ENCODE data around the gene JAK3.

The JAK3 gene

DNA sequence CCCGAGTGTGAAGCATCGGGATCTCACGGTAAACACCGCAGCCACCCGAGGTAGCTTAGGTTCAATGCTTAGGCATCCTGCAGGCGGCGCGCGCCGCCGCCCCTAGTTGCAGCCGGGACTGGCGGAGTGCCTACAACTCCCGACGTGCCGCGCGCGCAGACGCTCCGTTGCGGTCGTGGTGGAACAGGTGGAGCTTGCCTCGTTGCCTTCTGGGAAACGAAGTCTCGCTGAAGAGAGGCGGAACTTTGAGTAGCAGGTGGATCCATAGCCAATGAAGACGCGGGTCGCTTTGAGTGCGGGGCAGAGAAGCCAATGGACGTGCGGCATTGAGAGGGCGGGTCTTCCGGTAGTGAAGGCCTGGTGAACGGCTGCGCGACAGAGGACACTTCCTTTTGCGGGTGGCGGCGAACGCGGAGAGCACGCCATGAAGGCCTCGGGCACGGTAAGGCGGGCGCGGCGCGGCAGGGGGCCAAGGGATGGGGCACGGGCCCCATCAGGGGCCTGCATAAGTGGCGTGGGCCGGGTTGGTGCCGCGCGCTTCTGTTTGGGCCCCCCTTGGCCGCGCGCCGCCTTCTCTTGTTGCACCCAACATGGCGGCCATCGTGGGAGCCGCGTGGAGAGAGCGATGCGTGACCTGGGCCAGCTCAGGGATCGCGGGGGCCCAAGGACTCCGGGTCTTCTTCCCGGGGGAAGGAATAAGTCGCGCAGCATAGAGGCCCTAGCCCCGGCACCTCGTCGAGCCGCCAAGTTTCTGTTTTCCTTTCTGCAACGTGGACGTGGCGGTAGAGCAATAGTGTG is 11.9 kb upstream of the JAK3 start, which contains the start of gene RPL18A:
RPL18A (plus strand) TSS at position 378 of the 798 bp plus-strand sequence; CDS start at position 425, 47 bp downstream.
- H3K36me3 ChIP-seq (ENCODE audit: insufficient read depth): peaks cover 11% of the 10 kb centered on the region; the same call in 1 of the 2 replicates
- H3K9ac ChIP-seq: peak within 1 kb of the TSS; percentile 94
- peak within 1 kb of the TSS; percentile 50 for H3K27ac ChIP-seq

GRCh38 chr19:17855280-17856152 is 7.7 kb upstream of the JAK3 start:
- Histone ChIP-seq H3K79me2 (ENCODE audit: insufficient read depth, low read depth) (peaks cover 8% of the 10 kb centered on the region), H3K27ac (no peak overlapping the region), H2AFZ (ENCODE audit: low read depth) (peak overlapping the region; percentile 31; the same call in 1 of the 2 replicates), H3K27me3 (ENCODE audit: insufficient read depth, low read depth) (no peaks in the 10 kb centered on the region; the same call in 1 of the 2 replicates), H3K4me2 (peak overlapping the region; percentile 6; the same call in 1 of the 2 replicates), H3K9ac (no peak overlapping the region), H3K4me3 (IDR thresholded peaks at IDR 0.05; ENCODE audit: insufficient read depth, low read depth, low read length) (no peak overlapping the region), H3K4me1 (ENCODE audit: low read depth, poor library complexity, severe bottlenecking) (peaks cover 9% of the 10 kb centered on the region), H4K20me1 (ENCODE audit: insufficient read depth) (no peaks in the 10 kb centered on the region), H3K36me3 (ENCODE audit: insufficient read depth) (no peaks in the 10 kb centered on the region)
- TF ChIP-seq, protein P1, sequence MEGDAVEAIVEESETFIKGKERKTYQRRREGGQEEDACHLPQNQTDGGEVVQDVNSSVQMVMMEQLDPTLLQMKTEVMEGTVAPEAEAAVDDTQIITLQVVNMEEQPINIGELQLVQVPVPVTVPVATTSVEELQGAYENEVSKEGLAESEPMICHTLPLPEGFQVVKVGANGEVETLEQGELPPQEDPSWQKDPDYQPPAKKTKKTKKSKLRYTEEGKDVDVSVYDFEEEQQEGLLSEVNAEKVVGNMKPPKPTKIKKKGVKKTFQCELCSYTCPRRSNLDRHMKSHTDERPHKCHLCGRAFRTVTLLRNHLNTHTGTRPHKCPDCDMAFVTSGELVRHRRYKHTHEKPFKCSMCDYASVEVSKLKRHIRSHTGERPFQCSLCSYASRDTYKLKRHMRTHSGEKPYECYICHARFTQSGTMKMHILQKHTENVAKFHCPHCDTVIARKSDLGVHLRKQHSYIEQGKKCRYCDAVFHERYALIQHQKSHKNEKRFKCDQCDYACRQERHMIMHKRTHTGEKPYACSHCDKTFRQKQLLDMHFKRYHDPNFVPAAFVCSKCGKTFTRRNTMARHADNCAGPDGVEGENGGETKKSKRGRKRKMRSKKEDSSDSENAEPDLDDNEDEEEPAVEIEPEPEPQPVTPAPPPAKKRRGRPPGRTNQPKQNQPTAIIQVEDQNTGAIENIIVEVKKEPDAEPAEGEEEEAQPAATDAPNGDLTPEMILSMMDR (conservative IDR thresholded peaks at IDR 0.05; ENCODE audit: low read depth, low read length): peak; percentile 87

More for the DNA sequence above, 11.9 kb upstream of the JAK3 start, which contains the start of gene RPL18A:
- peak within 1 kb of the TSS; percentile 95 for H3K4me2 ChIP-seq
- TF ChIP-seq, protein P1 (conservative IDR thresholded peaks at IDR 0.05; ENCODE audit: low read depth, low read length): peak; percentile 66
- peaks cover 28% of the 10 kb centered on the region for H3K4me1 ChIP-seq (ENCODE audit: low read depth, poor library complexity, severe bottlenecking)
- H3K79me2 ChIP-seq (ENCODE audit: insufficient read depth, low read depth): peaks cover 25% of the 10 kb centered on the region
- peak within 1 kb of the TSS; percentile 78 for H2AFZ ChIP-seq (ENCODE audit: low read depth)
- H3K4me3 ChIP-seq (IDR thresholded peaks at IDR 0.05; ENCODE audit: insufficient read depth, low read depth, low read length): peak within 1 kb of the TSS; percentile 67
- H3K27me3 ChIP-seq (ENCODE audit: insufficient read depth, low read depth): no peaks in the 10 kb centered on the region; the same call in 1 of the 2 replicates
- H4K20me1 ChIP-seq (ENCODE audit: insufficient read depth): no peaks in the 10 kb centered on the region

GRCh38 chr19:17854061-17854460 is 6.3 kb upstream of the JAK3 start:
- H3K36me3 ChIP-seq (ENCODE audit: insufficient read depth): no peaks in the 10 kb centered on the region
- no peak overlapping the region for H3K9ac ChIP-seq
- H3K4me3 ChIP-seq (IDR thresholded peaks at IDR 0.05; ENCODE audit: insufficient read depth, low read depth, low read length): no peak overlapping the region
- TF ChIP-seq, protein P1 (conservative IDR thresholded peaks at IDR 0.05; ENCODE audit: low read depth, low read length): no peak
- no peak overlapping the region for H2AFZ ChIP-seq (ENCODE audit: low read depth)
- no peak overlapping the region for H3K27ac ChIP-seq
- H3K4me2 ChIP-seq: no peak overlapping the region
- H4K20me1 ChIP-seq (ENCODE audit: insufficient read depth): no peaks in the 10 kb centered on the region
- H3K27me3 ChIP-seq (ENCODE audit: insufficient read depth, low read depth): no peaks in the 10 kb centered on the region; the same call in 1 of the 2 replicates
- H3K79me2 ChIP-seq (ENCODE audit: insufficient read depth, low read depth): no peaks in the 10 kb centered on the region
- peaks cover 12% of the 10 kb centered on the region for H3K4me1 ChIP-seq (ENCODE audit: low read depth, poor library complexity, severe bottlenecking)

GRCh38 chr19:17848595-17849292 is 962 bp upstream of the JAK3 start:
- H3K36me3 ChIP-seq (ENCODE audit: insufficient read depth): no peaks in the 10 kb centered on the region
- peaks cover 11% of the 10 kb centered on the region for H3K79me2 ChIP-seq (ENCODE audit: insufficient read depth, low read depth)
- H2AFZ ChIP-seq (ENCODE audit: low read depth): no peak overlapping the region; the same call in 1 of the 2 replicates

More at GRCh38 chr19:17848595-17849292, 962 bp upstream of the JAK3 start:
- Histone ChIP-seq H3K4me1 (ENCODE audit: low read depth, poor library complexity, severe bottlenecking) (peaks cover 25% of the 10 kb centered on the region), H3K4me3 (IDR thresholded peaks at IDR 0.05; ENCODE audit: insufficient read depth, low read depth, low read length) (no peak overlapping the region), H3K27me3 (ENCODE audit: insufficient read depth, low read depth) (no peaks in the 10 kb centered on the region), H3K4me2 (peak overlapping the region; percentile 60; the same call in 1 of the 2 replicates), H3K9ac (no peak overlapping the region), H3K27ac (no peak overlapping the region), H4K20me1 (ENCODE audit: insufficient read depth) (no peaks in the 10 kb centered on the region)
- TF ChIP-seq, protein P1 (conservative IDR thresholded peaks at IDR 0.05; ENCODE audit: low read depth, low read length): no peak
